ENCODE data around the gene PARP3.

The PARP3 gene

DNA sequence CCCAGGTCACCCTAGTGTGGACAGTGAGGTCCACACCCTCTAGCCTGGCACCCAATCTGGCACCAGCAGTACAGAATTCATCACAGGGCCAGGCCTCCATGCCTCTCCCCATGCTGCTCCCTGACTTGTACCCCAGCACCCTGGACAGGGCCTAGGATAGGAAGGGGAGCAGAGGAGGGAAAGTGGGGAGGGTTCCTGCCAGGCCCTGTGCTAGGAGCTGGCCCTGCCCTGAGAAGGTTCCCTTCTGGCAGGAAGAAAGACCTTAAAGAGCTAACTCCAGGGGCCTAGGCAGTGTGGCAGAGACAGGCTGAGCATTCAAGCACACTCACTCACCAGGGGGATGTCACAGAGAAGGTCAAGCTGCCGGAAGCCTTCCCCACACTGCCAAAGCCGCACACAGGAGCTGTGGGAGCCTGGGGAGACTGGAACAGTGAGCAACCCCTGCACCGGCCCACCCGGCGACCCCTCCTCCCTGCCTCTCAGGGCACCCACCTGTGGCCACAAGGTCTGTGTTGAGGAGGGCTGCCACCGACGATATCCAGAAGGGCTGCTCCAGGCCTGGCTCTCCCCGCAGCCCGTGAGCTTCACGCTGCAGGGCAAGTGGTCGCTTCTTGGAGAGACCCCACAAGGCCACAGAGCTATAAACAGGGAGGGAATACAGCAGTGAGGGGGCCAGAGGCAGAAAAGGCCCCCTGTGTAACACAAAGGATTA is 7.9 kb upstream of the PARP3 start:
- DNase-seq (ENCODE audit: low read depth) = no peak

DNA sequence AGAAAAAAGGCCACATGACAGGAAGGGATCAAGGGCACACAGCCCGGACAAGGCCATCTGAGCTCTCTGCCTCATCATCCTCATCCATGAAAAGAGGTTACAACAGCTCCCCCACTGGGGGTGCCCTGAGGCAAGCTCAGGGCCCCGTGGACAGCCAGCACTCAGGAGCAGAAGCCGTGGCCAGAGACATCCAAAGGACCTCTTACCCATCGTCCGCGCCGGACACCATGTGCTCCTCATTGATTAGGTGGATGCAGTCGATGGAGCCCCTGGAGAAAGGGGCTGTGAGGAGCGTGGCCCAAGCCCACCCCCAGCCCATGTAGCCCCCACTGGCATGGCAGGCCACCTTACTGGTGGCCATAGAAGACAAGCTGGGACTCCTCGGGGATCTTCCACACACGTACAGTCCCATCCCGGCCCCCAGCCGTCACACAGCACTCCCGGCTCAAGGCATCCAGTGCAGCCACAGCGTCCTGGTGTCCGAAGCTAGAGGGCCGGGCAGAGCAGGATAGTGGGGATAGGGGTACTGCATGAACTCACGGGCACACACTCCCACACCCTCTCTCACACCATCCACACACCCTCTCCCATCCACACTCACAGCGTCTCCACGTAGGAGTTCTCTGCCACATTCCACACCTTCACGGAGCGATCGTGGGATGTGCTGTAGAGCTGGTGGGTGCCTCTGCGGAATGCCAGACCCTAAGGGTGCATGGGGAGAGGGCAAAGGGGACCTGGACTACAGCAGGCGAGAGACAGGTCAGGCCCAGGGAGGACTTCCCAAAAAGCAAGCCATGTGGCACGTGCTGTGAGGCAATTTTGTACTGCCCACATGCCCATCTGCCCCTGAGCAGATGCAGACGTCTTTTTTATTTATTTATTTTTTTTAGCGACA is 6.9 kb upstream of the PARP3 start:
- DNase-seq (ENCODE audit: low read depth) = no peak

DNA sequence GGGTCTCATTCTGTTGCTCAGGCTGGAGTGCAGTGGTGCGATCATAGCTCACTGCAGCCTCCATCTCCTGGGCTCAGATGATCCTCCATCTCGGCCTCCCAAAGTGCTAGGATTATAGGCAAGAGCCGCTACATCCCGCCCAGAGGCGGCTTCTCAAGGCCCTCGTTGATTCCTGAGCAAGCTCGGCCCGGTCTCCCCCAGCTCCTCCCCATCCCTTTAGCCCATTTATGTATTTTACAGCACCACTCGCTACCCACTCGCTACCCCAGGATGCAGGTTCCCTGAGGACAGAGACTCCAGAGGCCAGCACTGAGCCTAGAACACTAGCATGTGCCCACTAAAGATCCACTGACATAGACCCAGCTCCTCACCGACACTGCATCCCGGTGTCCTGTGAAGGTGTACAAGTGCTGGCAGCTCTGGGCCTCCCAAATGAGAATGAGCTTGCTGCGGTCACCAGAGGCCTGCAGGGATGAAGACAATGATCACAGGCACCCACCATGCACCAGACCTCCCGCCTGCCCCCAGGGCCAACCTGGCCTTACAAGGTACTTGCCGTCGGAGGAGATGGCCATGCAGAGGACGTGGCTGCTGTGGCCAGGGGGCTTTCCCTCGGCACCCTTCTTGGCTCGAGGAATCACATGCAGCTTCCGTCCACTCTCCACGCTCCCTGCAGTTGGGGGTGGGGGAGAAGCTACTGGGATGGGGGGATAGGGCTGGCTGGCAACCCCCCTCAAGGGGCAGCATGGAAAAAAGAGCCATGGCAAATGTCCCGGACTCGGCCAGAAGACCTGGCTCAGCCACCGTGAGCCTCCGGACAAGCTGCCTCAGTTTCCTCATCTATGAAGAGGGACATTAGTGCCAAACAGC is 6.0 kb upstream of the PARP3 start:
- DNase-seq (ENCODE audit: low read depth) = no peak

DNA sequence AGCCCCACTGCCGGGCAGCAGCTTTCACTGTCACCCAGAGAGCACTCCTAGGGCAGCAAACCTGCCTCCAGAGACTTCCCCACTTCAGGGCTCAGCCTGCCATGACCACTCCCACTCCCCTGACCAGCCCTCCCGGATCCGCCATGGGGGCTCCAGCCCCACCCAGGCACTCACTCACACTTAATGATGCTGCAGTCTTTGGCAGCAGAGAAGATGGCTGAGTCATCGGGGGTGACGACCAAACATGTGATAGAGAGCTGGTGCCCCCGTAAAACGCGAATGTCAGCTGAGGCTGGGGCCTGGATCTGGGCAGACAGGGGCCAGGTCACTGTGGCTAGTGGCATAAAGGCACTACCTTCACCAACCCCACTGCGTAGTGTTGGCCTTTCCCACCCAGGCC is 5.1 kb upstream of the PARP3 start:
- no peak for DNase-seq (ENCODE audit: low read depth)

DNA sequence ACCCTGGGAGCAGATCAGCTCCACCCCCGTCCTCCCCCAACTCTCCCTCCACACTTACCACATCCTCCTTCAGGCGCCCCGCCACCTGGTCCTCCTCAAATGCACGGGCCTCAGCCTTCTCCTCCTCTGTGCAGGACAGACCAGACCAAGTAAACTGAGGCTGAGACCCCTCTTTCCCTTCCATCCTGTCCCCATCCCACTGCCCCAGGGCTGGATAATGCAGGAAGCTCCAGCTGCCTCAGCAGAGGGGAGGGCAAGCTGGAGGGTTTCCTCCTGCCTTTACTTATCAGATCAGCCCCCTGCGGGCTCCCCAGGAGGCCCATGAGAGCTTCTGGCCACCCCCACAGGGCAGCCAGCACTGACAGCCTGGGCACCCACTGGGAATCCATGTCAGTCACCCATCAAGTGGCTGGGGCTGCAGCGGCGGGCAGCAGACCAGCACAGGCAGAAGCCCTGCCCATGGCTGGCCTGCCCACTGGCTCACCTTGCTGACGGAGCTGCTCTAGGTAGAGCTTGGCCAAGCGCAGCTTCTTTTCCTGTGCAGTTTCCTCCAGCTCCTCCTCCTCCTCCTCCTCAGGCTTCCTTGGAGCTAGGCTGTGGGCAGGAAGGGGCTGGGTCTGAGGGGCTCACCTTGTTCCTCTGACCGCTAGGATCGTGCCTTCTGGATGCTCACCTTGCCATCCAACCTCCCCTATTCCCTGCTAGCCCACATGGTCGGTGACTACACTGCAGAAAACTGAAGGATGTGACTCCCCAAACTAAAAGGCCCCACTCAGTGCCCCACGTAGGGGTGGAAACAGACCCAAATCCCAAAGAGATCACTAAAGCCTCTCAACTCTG is 4.3 kb upstream of the PARP3 start:
- DNase-seq (ENCODE audit: low read depth) = no peak

DNA sequence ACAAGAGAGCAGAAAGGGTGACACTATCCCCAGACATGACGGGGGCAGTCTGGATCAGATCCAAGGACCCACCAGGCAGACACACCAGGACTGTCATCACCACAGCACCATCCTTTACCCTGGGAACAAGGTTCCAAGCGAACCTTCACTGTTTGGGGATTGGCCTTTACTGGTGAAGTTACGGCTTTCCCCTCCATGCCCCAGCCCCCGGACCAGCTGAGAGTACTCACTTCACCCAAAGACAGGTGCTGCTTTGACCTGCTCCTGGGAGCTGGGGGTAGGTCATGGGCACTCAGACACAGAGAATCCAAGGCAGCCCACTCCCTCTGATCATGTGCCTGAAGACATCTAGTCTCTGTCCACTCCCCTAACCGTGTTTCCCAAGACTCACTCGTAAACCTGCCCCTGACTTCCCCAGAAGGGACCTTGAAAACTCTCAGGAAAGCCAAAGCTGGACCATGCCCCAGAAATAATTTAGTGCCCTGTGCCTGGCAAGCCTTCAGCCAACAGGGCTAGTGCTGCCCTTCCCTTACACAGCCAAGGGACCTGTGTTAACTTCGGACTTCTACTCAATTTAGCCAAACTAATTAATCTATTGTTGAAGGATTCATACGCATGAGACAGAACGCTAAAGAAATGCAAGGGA is 3.3 kb upstream of the PARP3 start:
- no peak for DNase-seq (ENCODE audit: low read depth)

DNA sequence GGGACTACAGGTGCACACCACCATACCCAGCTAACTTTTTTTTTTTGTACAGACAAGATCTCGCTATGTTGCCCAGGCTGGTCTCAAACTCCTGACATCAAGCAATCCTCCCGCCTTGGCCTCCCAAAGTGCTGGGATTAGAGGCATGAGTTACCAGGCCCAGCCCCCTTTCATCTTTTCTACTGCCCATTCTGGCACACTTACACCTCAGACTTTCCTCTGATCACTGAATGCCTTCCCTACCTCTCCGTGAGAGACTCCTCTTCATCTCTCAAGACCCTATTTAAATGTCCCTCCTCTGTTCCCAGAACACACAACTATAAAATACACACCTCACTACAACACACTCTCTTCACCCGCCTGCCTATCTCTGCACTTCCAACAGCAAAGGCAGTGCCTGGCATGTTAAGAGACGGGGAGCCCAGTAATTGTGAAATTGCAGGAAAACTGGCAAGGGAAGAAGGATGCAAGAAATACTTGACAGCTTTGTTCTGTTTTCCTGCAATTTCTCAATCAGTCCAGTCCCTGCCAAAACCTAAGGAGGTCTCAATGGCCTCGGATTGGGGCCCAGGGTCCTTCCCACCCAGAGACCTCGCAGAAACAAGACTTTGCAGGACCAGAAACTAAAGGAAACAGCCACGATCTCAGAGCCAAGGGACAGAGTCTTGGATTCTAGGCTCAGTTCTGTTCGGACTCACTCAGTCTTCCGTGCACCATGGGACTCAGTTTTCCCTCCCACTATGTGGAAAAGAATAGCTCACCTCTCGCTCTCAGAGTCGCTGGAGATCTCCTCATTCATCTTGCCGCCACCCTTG is 1.3 kb upstream of the PARP3 start:
- DNase-seq (ENCODE audit: low read depth) = no peak

DNA sequence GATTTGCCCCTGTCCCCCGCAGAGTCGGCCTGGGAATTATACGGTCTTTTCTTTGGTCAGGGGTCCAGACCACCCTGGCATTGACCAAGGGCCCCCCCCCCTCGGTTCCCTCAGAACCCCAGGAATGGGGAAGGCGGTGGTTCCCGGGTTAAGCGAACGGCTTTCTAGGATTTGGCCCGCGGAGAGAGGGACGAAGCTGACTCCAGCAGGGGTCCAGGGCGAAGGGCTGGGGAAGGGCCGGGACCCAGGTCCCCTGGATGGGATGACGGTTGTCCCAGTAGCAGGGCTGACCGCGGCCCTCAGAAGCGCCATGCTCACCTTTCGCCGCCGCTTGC is 733 bp upstream of the PARP3 start:
- no peak for DNase-seq (ENCODE audit: low read depth)

DNA sequence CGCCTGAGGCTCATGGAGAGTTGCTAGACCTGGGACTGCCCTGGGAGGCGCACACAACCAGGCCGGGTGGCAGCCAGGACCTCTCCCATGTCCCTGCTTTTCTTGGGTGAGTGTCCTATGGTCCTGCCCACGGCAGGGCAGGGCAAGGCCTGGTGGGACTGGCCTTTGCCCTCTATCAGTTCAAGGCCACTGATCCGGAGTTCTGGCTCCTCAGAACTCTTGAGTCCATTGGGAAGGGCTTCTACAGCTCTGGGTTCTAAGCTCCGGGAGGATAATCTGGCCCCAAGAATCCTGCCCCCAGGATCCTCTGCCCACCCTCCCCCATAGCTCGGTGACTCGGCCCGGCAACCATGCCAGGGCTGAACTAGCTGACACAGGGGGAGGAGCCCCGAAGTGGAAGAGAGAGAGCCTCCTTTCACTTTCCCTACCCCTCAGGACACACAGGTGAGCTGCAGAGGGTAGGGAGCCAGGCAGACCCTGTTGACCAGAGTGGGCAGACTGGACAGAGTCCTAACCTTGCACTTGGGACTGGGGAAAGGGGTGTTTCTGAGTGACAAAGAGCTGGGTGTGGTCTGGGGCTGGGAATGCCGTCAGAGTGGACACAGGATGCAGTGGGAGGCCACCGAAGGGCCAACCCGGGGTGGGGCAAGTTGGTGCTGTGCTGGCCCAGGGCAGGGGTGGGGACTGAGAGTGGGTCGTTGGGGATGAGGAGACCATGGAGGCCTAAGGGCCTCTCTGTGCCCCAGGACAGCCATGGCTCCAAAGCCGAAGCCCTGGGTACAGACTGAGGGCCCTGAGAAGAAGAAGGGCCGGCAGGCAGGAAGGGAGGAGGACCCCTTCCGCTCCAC is 664 bp downstream of the PARP3 start:
- no peak for DNase-seq (ENCODE audit: low read depth)

DNA sequence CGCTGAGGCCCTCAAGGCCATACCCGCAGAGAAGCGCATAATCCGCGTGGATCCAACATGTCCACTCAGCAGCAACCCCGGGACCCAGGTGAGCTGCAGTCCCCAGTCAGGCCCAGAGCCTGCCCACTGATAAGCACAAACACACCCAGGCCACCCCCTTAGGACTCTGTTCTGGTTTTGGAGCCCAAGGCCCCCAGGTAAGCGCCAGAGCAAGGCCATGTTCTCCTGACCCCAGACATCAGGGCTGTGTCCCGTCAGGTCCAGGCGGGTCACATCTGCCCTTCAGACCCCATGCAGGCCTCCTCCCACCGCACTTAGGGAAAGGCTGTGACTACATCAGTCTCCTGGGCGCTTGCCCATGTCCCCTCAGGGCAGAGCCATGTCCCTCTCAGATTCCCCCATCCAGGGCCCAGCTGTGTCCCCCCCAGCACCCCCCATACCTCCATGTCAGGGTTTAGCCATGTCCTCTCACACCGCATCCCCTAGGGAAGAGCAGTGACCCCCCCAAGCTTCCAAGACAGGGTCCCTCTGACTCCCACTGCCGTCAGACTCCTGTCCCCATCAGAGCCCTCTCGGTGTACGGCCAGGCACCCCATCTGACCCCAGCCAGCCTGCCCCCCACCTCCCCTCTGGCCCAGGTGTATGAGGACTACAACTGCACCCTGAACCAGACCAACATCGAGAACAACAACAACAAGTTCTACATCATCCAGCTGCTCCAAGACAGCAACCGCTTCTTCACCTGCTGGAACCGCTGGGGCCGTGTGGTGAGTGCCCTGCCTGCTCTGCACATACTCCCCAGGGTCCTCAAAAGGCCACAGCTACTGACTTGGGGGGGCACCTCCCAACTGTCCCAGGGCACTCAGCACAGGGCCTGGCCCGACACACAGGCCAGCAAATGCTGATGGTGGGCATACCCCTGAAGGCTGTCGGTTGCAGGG is 1.6 kb downstream of the PARP3 start:
- DNase-seq (ENCODE audit: low read depth) = no peak

DNA sequence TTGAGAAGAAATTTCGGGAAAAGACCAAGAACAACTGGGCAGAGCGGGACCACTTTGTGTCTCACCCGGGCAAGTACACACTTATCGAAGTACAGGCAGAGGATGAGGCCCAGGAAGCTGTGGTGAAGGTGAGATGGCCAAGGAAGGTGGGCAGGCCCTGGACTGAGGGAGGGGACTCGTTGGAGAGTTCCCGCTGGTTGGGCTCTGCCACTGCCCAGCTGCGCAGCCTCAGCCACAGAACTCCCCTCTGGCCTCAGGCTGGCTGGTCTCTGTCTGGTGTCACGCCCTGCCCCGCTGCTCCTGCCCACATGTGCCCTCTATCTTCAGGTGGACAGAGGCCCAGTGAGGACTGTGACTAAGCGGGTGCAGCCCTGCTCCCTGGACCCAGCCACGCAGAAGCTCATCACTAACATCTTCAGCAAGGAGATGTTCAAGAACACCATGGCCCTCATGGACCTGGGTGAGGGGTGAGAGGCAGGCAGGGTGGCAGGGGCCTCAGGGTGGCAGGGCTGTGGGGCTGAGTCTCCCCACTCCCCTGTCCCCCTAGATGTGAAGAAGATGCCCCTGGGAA is 2.4 kb downstream of the PARP3 start:
- DNase-seq (ENCODE audit: low read depth) = no peak

DNA sequence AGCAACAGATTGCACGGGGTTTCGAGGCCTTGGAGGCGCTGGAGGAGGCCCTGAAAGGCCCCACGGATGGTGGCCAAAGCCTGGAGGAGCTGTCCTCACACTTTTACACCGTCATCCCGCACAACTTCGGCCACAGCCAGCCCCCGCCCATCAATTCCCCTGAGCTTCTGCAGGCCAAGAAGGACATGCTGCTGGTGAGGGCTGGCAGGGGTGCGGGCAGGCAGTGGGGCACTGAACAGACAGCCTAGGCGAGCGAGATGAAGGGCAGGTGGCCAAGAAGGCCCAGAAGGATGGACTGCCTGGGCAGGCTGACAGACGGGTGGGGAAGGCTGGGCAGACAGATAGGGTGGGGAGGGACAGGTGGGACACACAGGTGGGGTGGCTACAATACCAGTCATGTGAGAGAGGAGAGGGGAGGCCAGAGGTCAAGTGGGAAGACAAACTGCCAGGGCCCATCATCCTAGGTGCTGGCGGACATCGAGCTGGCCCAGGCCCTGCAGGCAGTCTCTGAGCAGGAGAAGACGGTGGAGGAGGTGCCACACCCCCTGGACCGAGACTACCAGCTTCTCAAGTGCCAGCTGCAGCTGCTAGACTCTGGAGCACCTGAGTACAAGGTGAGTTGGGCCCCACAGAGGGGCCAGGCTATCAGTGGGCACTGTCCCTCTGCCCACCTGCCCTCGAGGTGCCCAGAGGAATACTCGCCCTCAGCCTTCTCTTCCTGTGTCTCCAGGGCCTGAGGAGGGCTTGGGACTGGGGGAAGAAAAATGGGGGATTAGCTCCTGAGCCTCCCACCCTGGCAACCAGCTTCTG is 3.1 kb downstream of the PARP3 start:
- DNase-seq (ENCODE audit: low read depth) = no peak

DNA sequence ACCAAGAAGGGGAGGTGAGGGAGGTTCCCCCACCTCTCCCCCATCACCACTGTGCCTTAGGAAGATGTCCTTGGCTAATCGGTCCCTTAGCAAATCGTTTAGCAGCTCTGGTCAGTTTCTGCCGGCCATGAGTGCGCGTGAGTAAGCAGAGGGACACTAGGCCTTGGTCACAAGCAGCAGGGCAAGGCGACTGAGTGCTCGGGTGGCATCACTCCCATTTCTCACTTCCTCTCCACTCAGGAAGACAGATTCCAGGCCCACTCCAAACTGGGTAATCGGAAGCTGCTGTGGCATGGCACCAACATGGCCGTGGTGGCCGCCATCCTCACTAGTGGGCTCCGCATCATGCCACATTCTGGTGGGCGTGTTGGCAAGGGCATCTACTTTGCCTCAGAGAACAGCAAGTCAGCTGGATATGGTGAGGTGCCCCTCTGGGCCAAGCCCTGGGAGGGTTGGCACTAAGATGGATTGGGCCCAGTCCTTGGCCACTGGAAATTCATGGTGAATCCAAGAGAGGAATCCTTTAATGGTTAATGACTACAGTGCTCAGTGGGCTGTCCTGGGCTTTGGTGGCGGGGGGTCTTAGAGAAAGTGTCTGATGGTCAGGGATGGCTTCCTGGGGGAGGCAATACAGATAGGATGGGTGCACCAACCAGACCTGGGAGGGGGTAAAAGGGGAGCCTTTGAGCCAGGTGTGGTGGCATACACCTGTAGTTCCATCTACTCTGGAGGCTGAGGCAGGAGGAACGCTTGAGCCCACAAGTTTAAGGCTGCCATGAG is 4.0 kb downstream of the PARP3 start:
- no peak for DNase-seq (ENCODE audit: low read depth)

DNA sequence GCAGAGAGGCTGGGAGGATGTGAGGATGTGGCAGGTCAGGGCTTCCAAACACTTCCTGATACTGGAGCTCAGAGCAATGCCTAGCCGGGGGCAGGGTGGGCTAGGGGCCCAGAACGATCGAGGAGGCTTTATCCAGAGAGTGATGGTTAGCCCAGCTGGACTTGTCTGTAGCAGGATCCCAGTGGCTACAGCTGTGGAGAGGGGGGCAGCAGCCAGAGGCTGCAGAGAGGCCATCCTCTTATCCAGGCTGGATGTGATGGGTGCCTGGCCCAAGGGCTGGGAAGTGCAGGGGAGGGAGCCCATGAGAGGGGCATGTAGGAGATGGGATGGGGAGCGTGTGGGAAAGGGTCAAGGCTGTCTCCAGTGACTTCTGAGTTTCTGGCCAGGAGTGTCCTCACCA is 4.6 kb downstream of the PARP3 start:
- no peak for DNase-seq (ENCODE audit: low read depth)

DNA sequence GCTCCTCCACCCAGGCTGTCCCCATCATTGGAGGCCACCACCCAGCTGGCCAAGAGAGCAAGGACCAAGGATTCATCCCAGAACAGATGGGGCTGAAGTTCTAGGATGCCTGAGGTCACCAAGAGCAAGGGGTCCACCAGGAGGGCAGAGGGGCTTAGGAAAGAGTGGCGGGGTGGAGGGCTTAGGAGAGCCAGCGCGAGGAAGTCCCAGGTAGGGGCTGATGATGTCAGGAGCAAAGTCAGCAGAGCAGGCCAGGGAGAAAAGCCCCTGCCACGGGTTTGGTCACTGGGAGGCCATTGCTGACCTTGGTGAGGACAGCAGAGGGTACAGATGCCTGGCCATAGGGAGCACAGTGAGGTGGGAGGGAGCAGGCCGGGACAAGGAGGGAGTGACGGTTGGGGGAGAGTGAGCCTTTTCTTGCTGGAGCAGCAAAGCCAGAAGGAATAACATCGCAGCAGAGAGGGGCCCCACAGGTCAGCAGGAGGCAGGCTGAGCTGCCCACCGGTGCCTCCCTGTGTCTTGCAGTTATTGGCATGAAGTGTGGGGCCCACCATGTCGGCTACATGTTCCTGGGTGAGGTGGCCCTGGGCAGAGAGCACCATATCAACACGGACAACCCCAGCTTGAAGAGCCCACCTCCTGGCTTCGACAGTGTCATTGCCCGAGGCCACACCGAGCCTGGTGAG is 5.2 kb downstream of the PARP3 start:
- DNase-seq (ENCODE audit: low read depth) = no peak

All from non-pigmented ciliary epithelial cell (primary cell).